Hepatocyte (in vitro differentiated cells): ENCODE data around the gene TCFL5. TPM values are rescaled to one million over a fixed set of nuclear protein-coding genes. Genes with fewer than 3 reads are reported as not detected.

Experiments used
- DNase-seq: peaks from one replicate; pipeline ENCODE4 v3.0.0-alpha.2; 2016; ENCODE audit warnings: low spot score
- H2AFZ ChIP-seq: fragments of 200-600 bp; sonication (generic); 2 replicates; pipeline ENCODE4 v1.6.0; 2016; ENCODE audit warnings: antibody characterized with exemption, mild to moderate bottlenecking
- H3K27ac ChIP-seq: fragments of 200-600 bp; sonication (generic); 2 replicates; pipeline ENCODE4 v1.5.1; 2016; ENCODE audit warnings: mild to moderate bottlenecking
- H3K27me3 ChIP-seq: fragments of 200-600 bp; sonication (generic); 2 replicates; pipeline ENCODE4 v1.6.1; 2016
- H3K36me3 ChIP-seq: fragments of 200-600 bp; sonication (generic); replicated peaks from 2 replicates; pipeline ENCODE4 v1.5.1; 2016; ENCODE audit warnings: low read depth; ENCODE audit not compliant: insufficient read depth
- H3K4me1 ChIP-seq: fragments of 200-600 bp; sonication (generic); 2 replicates; pipeline ENCODE4 v1.5.1; 2016; ENCODE audit warnings: mild to moderate bottlenecking, moderate library complexity; ENCODE audit not compliant: insufficient read depth
- H3K4me2 ChIP-seq: fragments of 200-600 bp; sonication (generic); 2 replicates; pipeline ENCODE4 v1.6.0; 2016
- H3K4me3 ChIP-seq: fragments of 200-600 bp; sonication (generic); 2 replicates; pipeline ENCODE4 v1.5.1; 2016; ENCODE audit warnings: mild to moderate bottlenecking
- H3K79me2 ChIP-seq: fragments of 200-600 bp; sonication (generic); 2 replicates; pipeline ENCODE4 v1.6.0; 2017; ENCODE audit warnings: mild to moderate bottlenecking
- H3K9me2 ChIP-seq: fragments of 200-600 bp; sonication (generic); replicated peaks from 2 replicates; pipeline ENCODE4 v1.6.0; 2017; ENCODE audit warnings: mild to moderate bottlenecking; ENCODE audit not compliant: insufficient read depth
- H3K9me3 ChIP-seq: fragments of 200-600 bp; sonication (generic); 2 replicates; pipeline ENCODE4 v1.5.1; 2016; ENCODE audit warnings: low read depth, mild to moderate bottlenecking
- H4K20me1 ChIP-seq: fragments of 200-600 bp; sonication (generic); 2 replicates; pipeline ENCODE4 v1.6.0; 2016; ENCODE audit warnings: mild to moderate bottlenecking; ENCODE audit not compliant: insufficient read depth, poor library complexity, severe bottlenecking
- CTCF ChIP-seq: fragments of 200-600 bp; sonication (generic); IDR thresholded peaks from 2 replicates; pipeline ENCODE4 v1.5.1; 2016; ENCODE audit warnings: antibody characterized with exemption, mild to moderate bottlenecking; ENCODE audit not compliant: poor library complexity
- EZH2 ChIP-seq: fragments of 200-600 bp; sonication (generic); IDR thresholded peaks from 2 replicates; pipeline ENCODE4 v1.6.1; 2016; ENCODE audit warnings: antibody characterized with exemption, mild to moderate bottlenecking, borderline replicate concordance
- EZH2phosphoT487 ChIP-seq: fragments of 200-600 bp; sonication (generic); IDR thresholded peaks from one replicate; pipeline ENCODE4 v1.6.1; 2018; ENCODE audit warnings: antibody characterized with exemption, mild to moderate bottlenecking, low read depth, moderate library complexity; ENCODE audit not compliant: unreplicated experiment, severe bottlenecking
- WGBS: methylation state at CpG from one replicate; pipeline ENCODE4 v1.1.6; 2016; ENCODE audit warnings: low lambda C conversion rate; ENCODE audit errors: missing lambda C conversion rate; 5-methylcytosine and 5-hydroxymethylcytosine counted together
- polyA plus RNA-seq: library from polyadenylated mRNA; unstranded; fragments of >200 nt; fragmentation: Nextera tagmentation; extraction: Ambion mirVana; gene quantifications from 2 replicates; pipeline ENCODE4 v1.2.1, GENCODE V29; 2016
- total RNA-seq: library from RNA; depleted of rRNA; stranded (reverse); fragments of >200 nt; gene quantifications from 2 replicates; pipeline ENCODE4 v1.2.3, GENCODE V29; 2014

Gene TCFL5
- total and polyA plus RNA-seq, 2 experiments from 2014 or later: 8.5 to 9.5 TPM

- Histone ChIP-seq H3K79me2 (no peaks in the 10 kb centered on the region), H3K27ac (no peak overlapping the region), H2AFZ (no peak overlapping the region), H3K36me3 (no peaks in the 10 kb centered on the region), H3K4me2 (no peak overlapping the region), H3K4me3 (no peak overlapping the region), H3K27me3 (no peaks in the 10 kb centered on the region), H4K20me1 (no peaks in the 10 kb centered on the region), H3K9me2 (no peaks in the 10 kb centered on the region), H3K4me1 (no peaks in the 10 kb centered on the region), H3K9me3 (no peaks in the 10 kb centered on the region)
- DNase-seq: no peak
- 94% methylated on average over 19 of the region's 19 CpGs for WGBS
- TF ChIP-seq EZH2 (no peak), EZH2phosphoT487 (no peak), CTCF (no peak)
Observed at GRCh38 chr20:62846166-62846890, 15.3 kb downstream of the TCFL5 start.

DNA sequence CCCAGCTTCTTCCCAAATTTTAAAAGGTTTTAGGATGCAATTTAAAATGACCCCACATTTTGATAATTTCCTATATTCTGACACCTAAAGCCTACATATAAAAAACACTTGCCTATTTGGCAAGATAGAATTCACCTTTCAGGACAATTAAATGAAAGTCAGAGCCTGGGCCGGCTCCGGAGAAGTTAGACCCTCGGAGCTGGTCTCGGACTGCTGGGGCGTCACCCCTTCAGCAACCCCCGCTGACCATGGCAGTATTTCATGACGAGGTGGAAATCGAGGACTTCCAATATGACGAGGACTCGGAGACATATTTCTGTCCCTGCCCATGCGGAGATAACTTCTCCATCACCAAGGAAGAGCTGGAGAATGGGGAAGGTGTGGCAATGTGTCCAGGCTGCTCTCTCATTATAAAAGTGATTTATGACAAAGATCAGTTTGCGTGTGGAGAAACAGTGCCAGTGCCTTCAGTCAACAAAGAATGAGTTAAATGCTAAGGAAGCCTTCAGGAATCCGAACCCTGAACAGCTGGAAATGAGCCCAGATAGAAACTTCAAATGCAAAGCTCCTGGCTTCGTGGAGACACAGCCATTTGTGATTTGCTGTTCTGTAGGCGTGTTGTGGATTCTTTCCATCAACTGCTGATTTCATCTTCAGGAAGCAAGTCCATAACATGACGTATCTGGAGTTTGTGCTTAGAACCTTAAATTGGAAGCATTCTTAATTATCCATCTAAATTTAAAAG, 16.0 kb downstream of the TCFL5 start:
- H3K9me3 ChIP-seq: no peaks in the 10 kb centered on the region
- no peaks in the 10 kb centered on the region for H3K4me1 ChIP-seq
- no peak overlapping the region for H3K4me2 ChIP-seq
- H3K9me2 ChIP-seq: no peaks in the 10 kb centered on the region
- no peak overlapping the region for H3K27ac ChIP-seq
- H3K4me3 ChIP-seq: no peak overlapping the region
- WGBS: 91% methylated on average over 16 of the region's 16 CpGs
- H3K36me3 ChIP-seq: no peaks in the 10 kb centered on the region
- H2AFZ ChIP-seq: no peak overlapping the region
- no peaks in the 10 kb centered on the region for H4K20me1 ChIP-seq
- no peaks in the 10 kb centered on the region for H3K79me2 ChIP-seq
- no peak for DNase-seq
- TF ChIP-seq CTCF (no peak), EZH2phosphoT487 (no peak), EZH2 (no peak)
- no peaks in the 10 kb centered on the region for H3K27me3 ChIP-seq

GRCh38 chr20:62844182-62844581, 17.4 kb downstream of the TCFL5 start:
- Histone ChIP-seq H2AFZ (no peak overlapping the region), H3K36me3 (no peaks in the 10 kb centered on the region), H3K79me2 (no peaks in the 10 kb centered on the region), H3K9me2 (no peaks in the 10 kb centered on the region), H3K4me1 (no peaks in the 10 kb centered on the region), H3K27me3 (no peaks in the 10 kb centered on the region), H4K20me1 (no peaks in the 10 kb centered on the region), H3K4me3 (no peak overlapping the region), H3K4me2 (no peak overlapping the region), H3K27ac (no peak overlapping the region), H3K9me3 (no peaks in the 10 kb centered on the region)
- TF ChIP-seq CTCF (no peak), EZH2 (no peak), EZH2phosphoT487 (no peak)
- no peak for DNase-seq
- WGBS: 96% methylated on average over 7 of the region's 7 CpGs
